ENCODE data around the gene UBAP1L. TPM values are rescaled to one million over a fixed set of nuclear protein-coding genes. Genes with fewer than 3 reads are reported as not detected.

The UBAP1L gene
- 4.6 TPM for total RNA-seq (ENCODE audit: unreplicated experiment)
- long read RNA-seq, full-length matches to known transcripts: 1 of 1 reads
- long read RNA-seq, partial matches to known transcripts: 0 of 1 reads
- long read RNA-seq, other reads (novel, unspliced or antisense): 0 of 1 reads

DNA sequence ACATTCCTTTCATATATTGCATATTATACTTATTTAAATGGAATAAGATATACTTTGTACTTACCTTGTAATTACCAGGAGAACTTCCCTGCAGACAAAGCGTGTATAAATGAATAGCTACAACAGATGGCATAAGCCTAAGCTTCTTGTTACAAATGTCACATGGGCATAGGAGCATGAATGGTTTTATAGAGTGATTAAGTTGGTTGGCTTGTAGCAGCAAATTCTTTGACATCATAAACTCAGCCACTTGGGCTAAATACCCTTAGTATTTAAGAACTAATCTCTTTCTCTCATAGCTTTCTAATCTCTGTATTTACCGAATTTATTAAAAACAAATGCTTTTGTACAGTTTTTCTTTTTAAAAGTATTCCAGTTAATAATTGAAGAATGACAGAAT, at the start of gene UBAP1L:
TSS of gene UBAP1L (minus strand) at position 115 of the 400 bp plus-strand sequence. CDS start 8,985 bp downstream, outside the sequence.
- peaks cover 5% of the 10 kb centered on the region for H3K36me3 Mint-ChIP-seq (ENCODE audit: unreplicated experiment)
- no peak for DNase-seq

DNA sequence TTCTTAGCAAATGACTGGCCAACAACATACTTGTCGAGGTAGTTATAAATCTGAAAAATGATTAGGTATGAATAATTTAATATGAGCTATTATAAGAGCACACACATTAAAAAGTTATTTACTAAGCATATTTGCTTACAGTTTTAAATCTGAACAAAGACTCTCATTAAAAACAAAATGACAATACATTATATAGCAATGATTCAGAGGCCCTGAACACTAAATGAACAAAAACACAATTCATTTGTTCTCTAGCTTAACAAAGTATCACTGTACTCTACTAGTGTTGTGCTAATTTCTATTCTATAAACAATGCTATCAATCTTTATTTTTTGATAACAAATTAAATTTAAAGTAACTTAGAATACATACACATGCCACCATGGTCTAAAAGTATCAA, 49.1 kb upstream of the UBAP1L start:
- Mint-ChIP-seq H3K4me3 (ENCODE audit: unreplicated experiment) (no peak overlapping the region), H3K27me3 (ENCODE audit: unreplicated experiment) (no peaks in the 10 kb centered on the region)
- TF ChIP-seq, protein P1, sequence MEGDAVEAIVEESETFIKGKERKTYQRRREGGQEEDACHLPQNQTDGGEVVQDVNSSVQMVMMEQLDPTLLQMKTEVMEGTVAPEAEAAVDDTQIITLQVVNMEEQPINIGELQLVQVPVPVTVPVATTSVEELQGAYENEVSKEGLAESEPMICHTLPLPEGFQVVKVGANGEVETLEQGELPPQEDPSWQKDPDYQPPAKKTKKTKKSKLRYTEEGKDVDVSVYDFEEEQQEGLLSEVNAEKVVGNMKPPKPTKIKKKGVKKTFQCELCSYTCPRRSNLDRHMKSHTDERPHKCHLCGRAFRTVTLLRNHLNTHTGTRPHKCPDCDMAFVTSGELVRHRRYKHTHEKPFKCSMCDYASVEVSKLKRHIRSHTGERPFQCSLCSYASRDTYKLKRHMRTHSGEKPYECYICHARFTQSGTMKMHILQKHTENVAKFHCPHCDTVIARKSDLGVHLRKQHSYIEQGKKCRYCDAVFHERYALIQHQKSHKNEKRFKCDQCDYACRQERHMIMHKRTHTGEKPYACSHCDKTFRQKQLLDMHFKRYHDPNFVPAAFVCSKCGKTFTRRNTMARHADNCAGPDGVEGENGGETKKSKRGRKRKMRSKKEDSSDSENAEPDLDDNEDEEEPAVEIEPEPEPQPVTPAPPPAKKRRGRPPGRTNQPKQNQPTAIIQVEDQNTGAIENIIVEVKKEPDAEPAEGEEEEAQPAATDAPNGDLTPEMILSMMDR (IDR thresholded peaks at IDR 0.05; ENCODE audit: partially characterized antibody, unreplicated experiment): no peak

More for the DNA sequence above, at the start of gene UBAP1L:
- H3K27me3 Mint-ChIP-seq (ENCODE audit: unreplicated experiment): no peaks in the 10 kb centered on the region
- H3K9me3 Mint-ChIP-seq (ENCODE audit: unreplicated experiment): peaks cover 2% of the 10 kb centered on the region
- TF ChIP-seq, protein P1 (IDR thresholded peaks at IDR 0.05; ENCODE audit: partially characterized antibody, unreplicated experiment): no peak
- H3K4me1 Mint-ChIP-seq (ENCODE audit: low read depth, unreplicated experiment): no peaks in the 10 kb centered on the region
- H3K27ac Mint-ChIP-seq (ENCODE audit: unreplicated experiment): no peak within 1 kb of the TSS
- no peak within 1 kb of the TSS for H3K4me3 Mint-ChIP-seq (ENCODE audit: unreplicated experiment)

DNA sequence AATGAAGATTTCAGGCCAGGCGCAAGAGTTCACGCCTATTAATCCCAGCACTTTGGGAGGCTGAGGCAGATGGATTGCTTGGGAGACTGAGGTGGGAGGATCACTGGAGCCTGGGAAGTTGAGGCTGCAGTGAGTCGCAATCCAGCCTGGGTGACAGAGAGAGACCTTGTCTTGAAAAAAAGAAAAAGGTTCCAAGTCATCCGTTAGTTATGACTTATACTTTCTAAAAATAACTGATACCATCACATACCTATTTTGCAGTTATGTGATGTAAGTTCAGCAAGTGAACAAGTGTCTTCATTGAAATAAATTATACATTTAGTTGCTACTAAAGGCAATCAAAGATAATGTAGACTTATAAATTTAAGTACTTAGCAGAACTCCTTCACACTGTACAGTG, 48.0 kb upstream of the UBAP1L start:
- TF ChIP-seq, protein P1 (IDR thresholded peaks at IDR 0.05; ENCODE audit: partially characterized antibody, unreplicated experiment): no peak
- H3K27ac Mint-ChIP-seq (ENCODE audit: unreplicated experiment): no peak overlapping the region
- no peaks in the 10 kb centered on the region for H3K36me3 Mint-ChIP-seq (ENCODE audit: unreplicated experiment)
- H3K27me3 Mint-ChIP-seq (ENCODE audit: unreplicated experiment): no peaks in the 10 kb centered on the region
- no peaks in the 10 kb centered on the region for H3K4me1 Mint-ChIP-seq (ENCODE audit: low read depth, unreplicated experiment)
- no peak overlapping the region for H3K4me3 Mint-ChIP-seq (ENCODE audit: unreplicated experiment)
- DNase-seq: no peak
- H3K9me3 Mint-ChIP-seq (ENCODE audit: unreplicated experiment): no peaks in the 10 kb centered on the region

More for the DNA sequence above, 49.1 kb upstream of the UBAP1L start:
- H3K9me3 Mint-ChIP-seq (ENCODE audit: unreplicated experiment): no peaks in the 10 kb centered on the region
- no peaks in the 10 kb centered on the region for H3K4me1 Mint-ChIP-seq (ENCODE audit: low read depth, unreplicated experiment)
- H3K27ac Mint-ChIP-seq (ENCODE audit: unreplicated experiment): no peak overlapping the region
- H3K36me3 Mint-ChIP-seq (ENCODE audit: unreplicated experiment): no peaks in the 10 kb centered on the region
- no peak for DNase-seq

DNA sequence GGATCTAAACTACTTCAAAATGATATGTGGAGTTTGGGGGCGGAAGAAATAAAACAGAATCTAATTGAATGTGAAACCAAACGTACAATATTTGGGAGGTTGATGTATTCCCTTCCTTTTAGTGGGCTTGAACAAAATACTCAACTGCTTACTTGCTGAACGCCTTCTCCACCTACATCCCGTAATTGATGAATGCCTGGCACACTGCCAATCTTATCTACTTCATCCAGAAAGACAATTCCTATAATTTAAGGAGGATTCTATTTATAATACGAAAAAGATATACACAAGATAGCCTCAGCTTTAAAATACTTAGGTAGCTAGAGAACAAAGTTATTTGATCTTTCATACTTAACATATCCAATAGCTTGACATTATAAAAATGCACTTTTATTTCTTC, 41.7 kb upstream of the UBAP1L start:
- no peaks in the 10 kb centered on the region for H3K4me1 Mint-ChIP-seq (ENCODE audit: low read depth, unreplicated experiment)
- no peaks in the 10 kb centered on the region for H3K36me3 Mint-ChIP-seq (ENCODE audit: unreplicated experiment)
- no peaks in the 10 kb centered on the region for H3K9me3 Mint-ChIP-seq (ENCODE audit: unreplicated experiment)
- H3K27ac Mint-ChIP-seq (ENCODE audit: unreplicated experiment): no peak overlapping the region
- no peak overlapping the region for H3K4me3 Mint-ChIP-seq (ENCODE audit: unreplicated experiment)
- H3K27me3 Mint-ChIP-seq (ENCODE audit: unreplicated experiment): no peaks in the 10 kb centered on the region
- DNase-seq: no peak
- TF ChIP-seq, protein P1 (IDR thresholded peaks at IDR 0.05; ENCODE audit: partially characterized antibody, unreplicated experiment): no peak

DNA sequence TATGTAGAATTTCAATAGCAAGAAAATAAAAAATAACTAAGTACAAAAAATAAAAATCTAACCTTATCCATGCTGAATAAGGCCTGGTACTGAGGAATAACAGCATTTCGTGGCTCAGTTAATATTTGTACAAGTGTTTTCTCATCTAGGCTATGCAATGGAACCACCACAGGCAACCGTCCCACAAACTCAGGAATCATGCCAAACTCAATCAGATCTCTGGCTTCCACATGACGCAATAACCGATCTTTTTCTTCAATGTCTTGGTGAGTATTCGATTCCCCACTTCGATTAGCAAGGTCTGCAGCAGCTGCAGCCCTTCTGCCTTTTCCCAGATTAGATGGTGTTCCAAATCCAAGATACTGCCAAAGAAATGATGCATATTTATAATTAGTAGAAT, 39.7 kb upstream of the UBAP1L start:
- no peak for DNase-seq
- Mint-ChIP-seq H3K27me3 (ENCODE audit: unreplicated experiment) (no peaks in the 10 kb centered on the region), H3K4me1 (ENCODE audit: low read depth, unreplicated experiment) (no peaks in the 10 kb centered on the region), H3K4me3 (ENCODE audit: unreplicated experiment) (no peak overlapping the region), H3K36me3 (ENCODE audit: unreplicated experiment) (no peaks in the 10 kb centered on the region), H3K27ac (ENCODE audit: unreplicated experiment) (no peak overlapping the region), H3K9me3 (ENCODE audit: unreplicated experiment) (no peaks in the 10 kb centered on the region)
- TF ChIP-seq, protein P1 (IDR thresholded peaks at IDR 0.05; ENCODE audit: partially characterized antibody, unreplicated experiment): no peak
